Ovary (tissue), 3 donors: Measurements from ENCODE around the gene NFASC.

Experiments
- EP300 ChIP-seq: sonication (generic); formaldehyde crosslinking; IDR thresholded peaks from one replicate; pipeline ENCODE4 v1.6.1; 2017; ENCODE audit warnings: antibody characterized with exemption
- POLR2A ChIP-seq: fragments of 450-650 bp; IDR thresholded peaks from one replicate; pipeline ENCODE4 v1.6.1; 2017; ENCODE audit warnings: antibody characterized with exemption, mild to moderate bottlenecking, moderate library complexity
- TF ChIP-seq, protein P1 (sequence below), 3 donors: fragments of 450-650 bp in 2 of 3; fragments of 200-600 bp in 1 of 3; IDR thresholded peaks; one replicate each; pipeline versions ENCODE4 v1.5.1 to v1.8.0; 2016 to 2022; ENCODE audit warnings: antibody characterized with exemption in 3 of 3, mild to moderate bottlenecking in 1 of 3
- donor health status: DM: no; HTN: no; CAD: no.

GRCh38 chr1:205026181-205026580, 155.5 kb downstream of the NFASC start:
- TF ChIP-seq POLR2A (no peak), EP300 (no peak)
- TF ChIP-seq, protein P1, sequence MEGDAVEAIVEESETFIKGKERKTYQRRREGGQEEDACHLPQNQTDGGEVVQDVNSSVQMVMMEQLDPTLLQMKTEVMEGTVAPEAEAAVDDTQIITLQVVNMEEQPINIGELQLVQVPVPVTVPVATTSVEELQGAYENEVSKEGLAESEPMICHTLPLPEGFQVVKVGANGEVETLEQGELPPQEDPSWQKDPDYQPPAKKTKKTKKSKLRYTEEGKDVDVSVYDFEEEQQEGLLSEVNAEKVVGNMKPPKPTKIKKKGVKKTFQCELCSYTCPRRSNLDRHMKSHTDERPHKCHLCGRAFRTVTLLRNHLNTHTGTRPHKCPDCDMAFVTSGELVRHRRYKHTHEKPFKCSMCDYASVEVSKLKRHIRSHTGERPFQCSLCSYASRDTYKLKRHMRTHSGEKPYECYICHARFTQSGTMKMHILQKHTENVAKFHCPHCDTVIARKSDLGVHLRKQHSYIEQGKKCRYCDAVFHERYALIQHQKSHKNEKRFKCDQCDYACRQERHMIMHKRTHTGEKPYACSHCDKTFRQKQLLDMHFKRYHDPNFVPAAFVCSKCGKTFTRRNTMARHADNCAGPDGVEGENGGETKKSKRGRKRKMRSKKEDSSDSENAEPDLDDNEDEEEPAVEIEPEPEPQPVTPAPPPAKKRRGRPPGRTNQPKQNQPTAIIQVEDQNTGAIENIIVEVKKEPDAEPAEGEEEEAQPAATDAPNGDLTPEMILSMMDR (IDR thresholded peaks at IDR 0.05) = no peak
